Gastroesophageal sphincter (tissue), 4 donors: Measurements from ENCODE around the gene MEF2A. TPM values are rescaled to one million over a fixed set of nuclear protein-coding genes. Genes with fewer than 3 reads are reported as not detected.

Experiments used
- ATAC-seq: fragments of 150-250 bp; one replicate; pipeline ENCODE4 v1.9.1; 2016; ENCODE audit warnings: mild to moderate bottlenecking, moderate library complexity
- H3K27ac ChIP-seq, 4 donors: fragments of 200-600 bp; sonication (generic) in 3 of 4; 1 replicate in 3 of 4; 2 replicates in 1 of 4; pipeline ENCODE4 v1.5.1; 2016 to 2019
- H3K27me3 ChIP-seq: fragments of 200-600 bp; sonication (generic); one replicate; pipeline ENCODE4 v1.5.1; 2019
- H3K36me3 ChIP-seq, 2 donors: fragments of 200-600 bp; sonication (generic); one replicate each; pipeline ENCODE4 v1.5.1; 2019; ENCODE audit warnings: control low read depth in 1 of 2
- H3K4me1 ChIP-seq, 3 donors: fragments of 200-600 bp; sonication (generic); 1 replicate in 2 of 3; 2 replicates in 1 of 3; pipeline ENCODE4 v1.5.1; 2016 to 2019; ENCODE audit warnings: control low read depth in 2 of 3
- H3K4me3 ChIP-seq, 2 donors: fragments of 200-600 bp; sonication (generic); one replicate each; pipeline ENCODE4 v1.5.1; 2019; ENCODE audit warnings: mild to moderate bottlenecking in 1 of 2, moderate library complexity in 1 of 2
- H3K9me3 ChIP-seq, 3 donors: fragments of 200-600 bp; sonication (generic); one replicate each; pipeline ENCODE4 v1.5.1; 2017 to 2019; ENCODE audit warnings: control low read depth in 2 of 3
- CTCF ChIP-seq, 4 experiments: fragments of 200-600 bp in 2 of 4; fragments of 450-650 bp in 2 of 4; sonication (generic) in 1 of 4; IDR thresholded peaks; one replicate each; pipeline ENCODE4 v1.5.1; 2017 to 2019; ENCODE audit warnings: antibody characterized with exemption in 4 of 4, mild to moderate bottlenecking in 2 of 4, moderate library complexity in 2 of 4
- EP300 ChIP-seq: sonication (generic); formaldehyde crosslinking; IDR thresholded peaks from one replicate; pipeline ENCODE4 v1.6.1; 2017; ENCODE audit warnings: antibody characterized with exemption, mild to moderate bottlenecking
- POLR2A ChIP-seq, 2 donors: fragments of 450-650 bp; IDR thresholded peaks; one replicate each; pipeline ENCODE4 v1.6.1; 2017; ENCODE audit warnings: antibody characterized with exemption in 2 of 2, mild to moderate bottlenecking in 2 of 2, moderate library complexity in 1 of 2
- POLR2AphosphoS5 ChIP-seq: sonication (generic); formaldehyde crosslinking; IDR thresholded peaks from one replicate; pipeline ENCODE4 v1.6.1; 2017; ENCODE audit warnings: antibody characterized with exemption
- WGBS, 2 donors: methylation state at CpG; one replicate each; pipeline ENCODE4 v1.1.5; 2018; ENCODE audit warnings: low coverage in 1 of 2; 5-methylcytosine and 5-hydroxymethylcytosine counted together
- total RNA-seq, 4 donors: library from RNA; depleted of rRNA; stranded (reverse); fragments of >200 nt; gene quantifications; one replicate each; pipeline ENCODE4 v1.1.0, GENCODE V29; 2016

The MEF2A gene
- total RNA-seq, 4 donors from 2014 or later, result 68.8 to 133 (median 95.7) TPM

DNA sequence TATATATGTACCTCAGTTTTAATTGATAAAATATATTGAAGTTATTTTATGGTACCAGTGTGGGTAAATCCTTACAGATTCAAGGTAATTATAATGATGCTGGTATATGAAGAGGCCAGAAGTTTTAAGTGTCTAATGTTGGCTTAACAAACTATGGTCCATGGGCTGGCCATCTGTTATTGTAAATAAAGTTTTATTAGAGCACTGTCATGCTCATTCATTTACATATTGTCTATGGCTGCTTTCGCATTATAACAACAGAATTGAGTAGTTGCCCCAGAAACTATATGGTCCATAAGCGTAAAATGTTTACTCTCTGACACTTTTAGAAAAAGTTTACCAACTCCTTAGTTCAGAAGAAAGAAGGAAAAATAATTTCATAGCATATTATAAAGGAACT, 67.9 kb downstream of the MEF2A start:
- WGBS, 2 donors, result 92 to 100% methylated on average over 2 of the region's 2 CpGs
- no peak for TF ChIP-seq POLR2AphosphoS5
- no peak for TF ChIP-seq POLR2A (IDR thresholded peaks at IDR 0.05)
- no peak for TF ChIP-seq CTCF (IDR thresholded peaks at IDR 0.05)
- no peak for TF ChIP-seq EP300

DNA sequence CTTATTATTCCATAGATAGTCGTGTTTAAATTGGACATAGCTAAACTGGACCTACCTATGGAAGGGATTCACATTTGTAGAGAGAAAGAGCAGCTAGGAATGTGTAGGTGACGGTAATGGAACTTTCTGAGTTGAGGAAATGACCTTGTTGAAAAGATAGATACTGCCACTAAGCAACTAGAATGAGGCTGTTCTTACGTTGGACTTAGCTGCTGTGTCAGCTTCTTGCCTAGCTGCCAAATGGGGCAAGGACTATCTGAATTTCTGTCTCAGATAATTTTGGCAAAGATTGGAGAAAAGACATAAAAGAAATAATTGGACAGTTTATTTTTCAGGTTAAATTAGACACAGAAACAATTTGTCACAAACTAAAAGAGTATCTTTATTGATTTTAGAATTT, 68.8 kb downstream of the MEF2A start:
- no peak for ATAC-seq
- Histone ChIP-seq H3K36me3 (peaks cover 0 to 5% of the 10 kb centered on the region in 2 donors), H3K4me3 (no peak overlapping the region), H3K27ac (no peak overlapping the region), H3K9me3 (no peaks in the 10 kb centered on the region), H3K27me3 (no peaks in the 10 kb centered on the region), H3K4me1 (peaks cover 0 to 24% (median 5%) of the 10 kb centered on the region in 3 donors)
- TF ChIP-seq CTCF (IDR thresholded peaks at IDR 0.05) (no peak), POLR2A (IDR thresholded peaks at IDR 0.05) (no peak), POLR2AphosphoS5 (no peak), EP300 (no peak)
- 62 to 70% methylated on average over 3 of the region's 3 CpGs for WGBS, 2 donors

More for the DNA sequence above, 67.9 kb downstream of the MEF2A start:
- Histone ChIP-seq H3K4me3 (no peak overlapping the region), H3K27me3 (no peaks in the 10 kb centered on the region), H3K4me1 (peaks cover 0 to 29% (median 5%) of the 10 kb centered on the region in 3 donors), H3K36me3 (peaks cover 0 to 5% of the 10 kb centered on the region in 2 donors), H3K9me3 (no peaks in the 10 kb centered on the region), H3K27ac (no peak overlapping the region)
- ATAC-seq, result no peak

- Histone ChIP-seq H3K9me3 (no peaks in the 10 kb centered on the region), H3K36me3 (peaks cover 0 to 5% of the 10 kb centered on the region in 2 donors), H3K27ac (no peak overlapping the region), H3K27me3 (no peaks in the 10 kb centered on the region), H3K4me1 (peaks cover 0 to 24% (median 5%) of the 10 kb centered on the region in 3 donors), H3K4me3 (no peak overlapping the region)
- ATAC-seq, result no peak
- WGBS, 2 donors, result 91% methylated on average over 3 of the region's 3 CpGs
- TF ChIP-seq POLR2A (IDR thresholded peaks at IDR 0.05), result no peak
- no peak for TF ChIP-seq EP300
- TF ChIP-seq CTCF (IDR thresholded peaks at IDR 0.05), result no peak
- no peak for TF ChIP-seq POLR2AphosphoS5
Measured at GRCh38 chr15:99635145-99635544, 69.4 kb downstream of the MEF2A start.

DNA sequence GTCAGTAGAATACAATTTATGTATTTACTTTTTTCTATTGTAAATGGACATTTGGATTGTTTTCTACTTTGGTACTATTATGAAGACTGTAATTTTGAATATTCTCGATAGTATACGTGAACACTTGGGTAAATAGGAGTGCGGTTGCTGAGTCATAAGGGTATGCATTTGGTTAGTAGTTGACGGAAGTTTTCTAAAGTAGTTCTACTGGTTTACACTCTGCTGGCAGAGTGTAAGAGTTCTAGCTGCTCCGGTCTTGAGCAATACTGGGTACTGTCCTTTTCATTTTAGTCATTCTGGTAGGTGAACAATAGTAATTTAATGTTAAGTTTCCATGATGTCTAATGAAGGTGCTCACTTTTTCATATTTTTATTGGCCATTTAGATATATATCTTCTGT, 70.0 kb downstream of the MEF2A start:
- H3K36me3 ChIP-seq, result peaks cover 0 to 6% of the 10 kb centered on the region in 2 donors
- no peaks in the 10 kb centered on the region for H3K9me3 ChIP-seq
- TF ChIP-seq POLR2AphosphoS5 (no peak), EP300 (no peak), POLR2A (IDR thresholded peaks at IDR 0.05) (no peak), CTCF (IDR thresholded peaks at IDR 0.05) (no peak)
- no peak overlapping the region for H3K4me3 ChIP-seq
- ATAC-seq, result no peak
- 95 to 96% methylated on average over 5 of the region's 5 CpGs for WGBS, 2 donors
- no peak overlapping the region for H3K27ac ChIP-seq
- peaks cover 0 to 21% (median 5%) of the 10 kb centered on the region in 3 donors for H3K4me1 ChIP-seq
- H3K27me3 ChIP-seq, result no peaks in the 10 kb centered on the region

DNA sequence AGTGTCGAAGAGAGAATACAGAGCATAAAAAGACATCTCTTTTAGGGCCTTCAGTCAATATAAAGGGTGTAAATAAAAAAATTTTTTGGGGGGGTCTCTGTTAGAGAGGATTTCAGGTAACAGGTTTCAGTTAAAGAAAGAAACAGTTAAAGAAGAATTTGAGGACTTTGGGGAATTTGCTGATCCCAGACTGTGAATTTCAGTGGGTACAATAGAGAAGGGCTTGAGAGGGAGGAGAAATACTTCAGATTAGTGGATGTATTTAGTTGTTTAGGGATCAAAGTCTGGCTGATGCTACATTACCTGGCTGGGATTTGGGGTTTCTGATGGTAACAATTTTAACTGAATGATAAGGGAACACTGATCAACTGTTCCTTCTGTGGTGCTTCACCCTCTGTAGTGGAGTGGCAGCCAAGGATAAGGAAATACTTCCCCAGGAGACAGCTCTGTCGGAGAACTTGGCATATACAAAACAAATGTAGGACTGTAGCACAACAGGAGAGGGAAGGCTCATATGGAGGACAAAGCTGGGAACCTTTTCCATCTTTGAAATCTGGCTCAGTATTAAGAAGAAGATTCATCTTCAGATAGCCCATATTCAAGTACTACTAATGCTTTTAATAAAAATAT, 79.2 kb downstream of the MEF2A start:
- Histone ChIP-seq H3K4me1 (peaks cover 0 to 4% (median 0%) of the 10 kb centered on the region in 3 donors), H3K27ac (no peak overlapping the region), H3K4me3 (no peak overlapping the region), H3K9me3 (peaks cover 0 to 4% (median 0%) of the 10 kb centered on the region in 3 donors), H3K36me3 (peaks cover 0 to 19% of the 10 kb centered on the region in 2 donors), H3K27me3 (no peaks in the 10 kb centered on the region)
- WGBS, 2 donors, result 61 to 65% methylated on average over 2 of the region's 2 CpGs
- TF ChIP-seq POLR2A (IDR thresholded peaks at IDR 0.05) (no peak), EP300 (no peak), CTCF (IDR thresholded peaks at IDR 0.05) (no peak), POLR2AphosphoS5 (no peak)
- ATAC-seq, result no peak
